K562 (cell line): ENCODE results near the gene PAF1. TPM values are rescaled to one million over a fixed set of nuclear protein-coding genes. Genes with fewer than 3 reads are reported as not detected.

Source experiments
- ATAC-seq: fragments of 200-7000 bp; cut with Tn5 transposase; 3 replicates; pipeline ENCODE4 v1.9.1; 2020; ENCODE audit warnings: moderate library complexity
- BruUV-seq: library from RNA; stranded (reverse); fragments of 400-500 nt; replicated peaks from 2 replicates; lab custom pipeline; 2021; lab: Mats Ljungman, UMichigan
- CTCF ChIA-PET: fragments of 300-600 bp; formaldehyde crosslinking; extraction: SDS; loops from one replicate; lab custom pipeline; 2021; ENCODE audit warnings: low intra/inter-chr PET ratio; lab: Yijun Ruan, JAX
- POLR2A ChIA-PET: fragments of 300-600, 350-650 bp; sonication (Branson Sonifier 250); formaldehyde crosslinking; extraction: SDS; loops from one replicate; lab custom pipeline; 2021; ENCODE audit warnings: antibody characterized with exemption, inconsistent platforms; lab: Yijun Ruan, JAX
- DNase-seq, 4 experiments: peaks; one replicate each; pipeline versions ENCODE4 v3.0.0 to v3.0.0-alpha.2; 2011 to 2018; ENCODE audit warnings: low spot score in 3 of 4, mixed read lengths in 3 of 4; ENCODE audit errors: extremely low read depth in 1 of 4
- FAIRE-seq: peaks from 2 replicates; lab custom pipeline; 2011; peaks lifted over from hg19 to GRCh38; lab: Jason Lieb, UNC
- H2AFZ ChIP-seq: 2 replicates; pipeline ENCODE4 v1.6.0; 2011; ENCODE audit warnings: low read depth, low read length, control low read depth, inconsistent platforms
- H3K27ac ChIP-seq: fragments of 200-600 bp; 3 replicates; pipeline ENCODE4 v1.8.0; 2011; ENCODE audit warnings: low read depth, mild to moderate bottlenecking, control low read depth, inconsistent platforms, low read length, moderate library complexity, mixed read lengths; ENCODE audit errors: extremely low read depth
- H3K27me3 ChIP-seq, 2 experiments: fragments of 300-600 bp in 1 of 2; 2 replicates in 1 of 2; 3 replicates in 1 of 2; pipeline versions ENCODE4 v1.6.0 to v1.8.0; 2011; ENCODE audit warnings: inconsistent platforms in 2 of 2, low read length in 2 of 2, mild to moderate bottlenecking in 1 of 2, mixed read lengths in 1 of 2, moderate library complexity in 1 of 2; ENCODE audit not compliant: control insufficient read depth in 2 of 2, insufficient read depth in 2 of 2
- H3K36me3 ChIP-seq: fragments of 300-600 bp; 3 replicates; pipeline ENCODE4 v1.8.0; 2011; ENCODE audit warnings: mild to moderate bottlenecking, low read length, inconsistent platforms; ENCODE audit not compliant: control insufficient read depth, insufficient read depth
- H3K4me1 ChIP-seq, 2 experiments: fragments of 200-600 bp in 1 of 2; replicated peaks in 1 of 2; 2 replicates in 1 of 2; 3 replicates in 1 of 2; pipeline versions ENCODE4 v1.5.1 to v1.8.0; 2011; ENCODE audit warnings: inconsistent platforms in 2 of 2, low read length in 2 of 2, mild to moderate bottlenecking in 1 of 2, mixed read lengths in 1 of 2, moderate library complexity in 1 of 2; ENCODE audit not compliant: control insufficient read depth in 2 of 2, insufficient read depth in 2 of 2
- H3K4me2 ChIP-seq: 2 replicates; pipeline ENCODE4 v1.6.1; 2011; ENCODE audit warnings: low read length, control low read depth, inconsistent platforms, mixed read lengths; ENCODE audit not compliant: insufficient read depth
- H3K4me3 ChIP-seq: fragments of 200-600 bp; sonication (generic), shearing (Covaris generic); 2 replicates; pipeline ENCODE4 v1.5.1; 2016; ENCODE audit warnings: control low read depth, inconsistent platforms
- H3K79me2 ChIP-seq: fragments of 200-600 bp; 3 replicates; pipeline ENCODE4 v1.8.0; 2011; ENCODE audit warnings: low read length, inconsistent platforms; ENCODE audit not compliant: control insufficient read depth, insufficient read depth
- H3K9ac ChIP-seq, 2 experiments: 2 replicates each; pipeline versions ENCODE4 v1.6.0 to v1.6.1; 2011; ENCODE audit warnings: low read depth in 2 of 2, low read length in 2 of 2, control low read depth in 1 of 2, inconsistent platforms in 1 of 2, mild to moderate bottlenecking in 1 of 2, mixed read lengths in 1 of 2; ENCODE audit not compliant: insufficient read depth in 1 of 2
- H3K9me1 ChIP-seq: one replicate; pipeline ENCODE4 v1.6.0; 2011; ENCODE audit warnings: inconsistent platforms, mild to moderate bottlenecking, low read length, moderate library complexity; ENCODE audit not compliant: control insufficient read depth, insufficient read depth
- H3K9me3 ChIP-seq: replicated peaks from 2 replicates; pipeline ENCODE4 v1.5.1; 2011; ENCODE audit warnings: low read depth, low read length, inconsistent platforms; ENCODE audit not compliant: control insufficient read depth, insufficient read depth
- H4K20me1 ChIP-seq: replicated peaks from 2 replicates; pipeline ENCODE4 v1.6.1; 2011; ENCODE audit warnings: low read length, inconsistent platforms, mixed read lengths; ENCODE audit not compliant: control insufficient read depth, insufficient read depth
- MTA3 ChIP-seq: fragments of 450-650 bp; formaldehyde crosslinking; IDR thresholded peaks from 2 replicates; pipeline ENCODE4 v1.6.1; 2017; ENCODE audit warnings: mild to moderate bottlenecking, borderline replicate concordance
- MYNN ChIP-seq, 2 experiments: sonication (generic); formaldehyde crosslinking in 1 of 2; IDR thresholded peaks; 2 replicates each; pipeline versions ENCODE4 v1.5.0 to v1.6.1; 2016 to 2020; ENCODE audit warnings: antibody characterized with exemption in 1 of 2, missing genetic modification reagents in 1 of 2
- XRCC5 ChIP-seq: fragments of 200-400 bp; formaldehyde crosslinking; IDR thresholded peaks from 2 replicates; pipeline ENCODE4 v1.6.1; 2017; ENCODE audit warnings: low read depth, mild to moderate bottlenecking, low read length
- WGBS: fragments of 100-300 bp; shearing (Covaris generic); methylation state at CpG from one replicate; pipeline ENCODE4 v1.1.6; 2016; ENCODE audit warnings: low coverage, mixed read lengths; ENCODE audit not compliant: insufficient coverage; ENCODE audit errors: missing lambda C conversion rate; 5-methylcytosine and 5-hydroxymethylcytosine counted together
- in situ Hi-C: fragments of 300-500 bp; cut with MboI; formaldehyde crosslinking; loops from 4 replicates; pipeline ENCODE4 v1.15.0; 2018; ENCODE audit warnings: inconsistent platforms, mixed read lengths
- intact Hi-C: fragments of 100-400 bp; cut with micrococcal nuclease; formaldehyde crosslinking; loops from 2 replicates; pipeline ENCODE4 v1.14.2; 2022
- polyA plus RNA-seq, 8 experiments: library from polyadenylated mRNA; depleted of rRNA in 4 of 8; stranded (reverse) in 5 of 8; unstranded in 3 of 8; fragments of >200 nt; fragmentation: Nextera tagmentation in 2 of 8; fragmentation: Illumina TruSeq in 1 of 8; extraction: Ambion mirVana in 2 of 8; extraction: Trizol in 1 of 8; gene quantifications; 2 replicates each; pipeline versions ENCODE4 v1.2.1 to v1.2.3, GENCODE V29; 2011 to 2014; ENCODE audit warnings: inconsistent platforms in 1 of 8, missing spikeins in 1 of 8
- total RNA-seq, 7 experiments: library from RNA; depleted of rRNA in 6 of 7; stranded (reverse); fragments of >200 nt in 6 of 7; fragmentation: Illumina TruSeq in 2 of 7; extraction: Trizol in 2 of 7; gene quantifications; 2 replicates each; pipeline versions ENCODE4 v1.2.1 to v1.2.3, GENCODE V29; 2011 to 2021; ENCODE audit warnings: low replicate concordance in 1 of 7
- TF ChIP-seq, protein P1 (sequence below), 3 experiments: IDR thresholded peaks in 2 of 3; conservative IDR thresholded peaks in 1 of 3; 2 replicates each; pipeline ENCODE4 v1.5.1; 2011 to 2012; ENCODE audit warnings: low read length in 3 of 3, mild to moderate bottlenecking in 3 of 3, control low read depth in 2 of 3, improper control_type of control experiment in 1 of 3, inconsistent platforms in 1 of 3, low read depth in 1 of 3, mixed read lengths in 1 of 3, moderate library complexity in 1 of 3; ENCODE audit not compliant: insufficient read depth in 2 of 3

PAF1 gene
- total and polyA plus RNA-seq, 9 of the 15 experiments (the other 6 are each of a cell fraction or from before 2014, with no cell fraction given): 1.5 to 45.0 (median 33.8) TPM

DNA sequence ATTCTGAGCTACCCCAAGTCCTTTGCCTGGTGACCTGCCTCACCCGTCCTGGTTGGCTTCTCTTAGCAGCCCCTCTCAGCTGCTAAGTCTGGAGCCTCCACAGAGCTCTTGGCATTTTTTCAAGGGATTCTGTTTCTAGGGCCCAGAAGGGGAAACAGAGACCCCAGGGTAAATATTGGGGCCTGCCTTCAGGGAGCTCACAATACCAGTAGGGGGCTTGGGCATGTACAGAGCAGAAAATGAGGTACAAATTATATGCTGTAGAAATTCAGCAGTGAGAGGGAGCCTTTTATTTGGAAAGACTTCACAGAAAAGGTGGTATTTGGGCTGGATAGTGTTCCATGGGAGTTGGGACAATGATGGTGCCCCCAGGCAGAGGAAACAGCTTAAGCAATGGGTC, 45.0 kb downstream of the PAF1 start:
- 79% methylated on average over 1 of the region's 1 CpG for WGBS
- Histone ChIP-seq H4K20me1 (peaks cover 28% of the 10 kb centered on the region), H3K4me2 (no peak overlapping the region), H3K4me1 (peaks cover 36 to 39% of the 10 kb centered on the region in 2 experiments), H3K9ac (peak overlapping the region in 1 of 2 experiments; percentile 47; a peak in 1 of 4 replicates), H3K36me3 (peaks cover 63% of the 10 kb centered on the region), H3K9me1 (peaks cover 12% of the 10 kb centered on the region), H3K27ac (no peak overlapping the region), H2AFZ (no peak overlapping the region), H3K79me2 (peaks cover 83% of the 10 kb centered on the region), H3K27me3 (no peaks in the 10 kb centered on the region), H3K4me3 (no peak overlapping the region), H3K9me3 (no peaks in the 10 kb centered on the region)
- BruUV-seq: no TSS peak
- CTCF ChIA-PET: no interaction called here
- no peak for TF ChIP-seq XRCC5
- no peak for TF ChIP-seq MYNN (IDR thresholded peaks at IDR 0.05)
- no peak for TF ChIP-seq MYNN (CRISPR knock-in tag; IDR thresholded peaks at IDR 0.05)
- TF ChIP-seq MTA3: no peak
- TF ChIP-seq, protein P1, sequence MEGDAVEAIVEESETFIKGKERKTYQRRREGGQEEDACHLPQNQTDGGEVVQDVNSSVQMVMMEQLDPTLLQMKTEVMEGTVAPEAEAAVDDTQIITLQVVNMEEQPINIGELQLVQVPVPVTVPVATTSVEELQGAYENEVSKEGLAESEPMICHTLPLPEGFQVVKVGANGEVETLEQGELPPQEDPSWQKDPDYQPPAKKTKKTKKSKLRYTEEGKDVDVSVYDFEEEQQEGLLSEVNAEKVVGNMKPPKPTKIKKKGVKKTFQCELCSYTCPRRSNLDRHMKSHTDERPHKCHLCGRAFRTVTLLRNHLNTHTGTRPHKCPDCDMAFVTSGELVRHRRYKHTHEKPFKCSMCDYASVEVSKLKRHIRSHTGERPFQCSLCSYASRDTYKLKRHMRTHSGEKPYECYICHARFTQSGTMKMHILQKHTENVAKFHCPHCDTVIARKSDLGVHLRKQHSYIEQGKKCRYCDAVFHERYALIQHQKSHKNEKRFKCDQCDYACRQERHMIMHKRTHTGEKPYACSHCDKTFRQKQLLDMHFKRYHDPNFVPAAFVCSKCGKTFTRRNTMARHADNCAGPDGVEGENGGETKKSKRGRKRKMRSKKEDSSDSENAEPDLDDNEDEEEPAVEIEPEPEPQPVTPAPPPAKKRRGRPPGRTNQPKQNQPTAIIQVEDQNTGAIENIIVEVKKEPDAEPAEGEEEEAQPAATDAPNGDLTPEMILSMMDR (IDR thresholded peaks at IDR 0.05 in 2 of 3, conservative IDR thresholded peaks at IDR 0.05 in 1 of 3; ENCODE audit: insufficient read depth in 2 of 3, low read depth in 1 of 3, low read length in 3 of 3): peak in 2 of 3 experiments; percentile 16 to 28; a peak in 1 of 6 replicates
- in situ Hi-C loops: no loop called here
- intact Hi-C loops: loop anchor here (2.0 kb wide), 1 partner anchor 45 kb away; the partner anchor contains the start of genes MED29 and PAF1
- no peak for FAIRE-seq
- POLR2A ChIA-PET: interaction anchor here (0.5 to 1.2 kb wide), 5 partner anchors 10 to 801 kb away, joined by 3 to 5 read pairs (median 4); partner anchors contain the start of genes MED29 and PAF1
- DNase-seq: no peak
- ATAC-seq: no peak
